ENCODE results near the gene PAX5. TPM values are rescaled to one million over a fixed set of nuclear protein-coding genes. Genes with fewer than 3 reads are reported as not detected.
A peak's percentile ranks its signal among the peaks of the same experiment; 100 is the strongest.

The PAX5 gene
- total RNA-seq, 1 experiment from 2014 or later, result 0.39 TPM

GRCh38 chr9:36911037-36911436 is 123.0 kb downstream of the PAX5 start:
- H3K9me3 Mint-ChIP-seq, result no peaks in the 10 kb centered on the region; a peak in 1 of 5 replicates
- peaks cover 5% of the 10 kb centered on the region for H3K27me3 Mint-ChIP-seq (ENCODE audit: low read depth)
- H3K79me2 ChIP-seq (ENCODE audit: insufficient read depth, low read length), result no peaks in the 10 kb centered on the region
- no peak overlapping the region for H3K9ac ChIP-seq (ENCODE audit: extremely low read depth, insufficient read length, low read length)
- no peaks in the 10 kb centered on the region for H3K79me1 ChIP-seq (ENCODE audit: insufficient read depth, low read depth, low read length, poor library complexity, severe bottlenecking)
- no peak overlapping the region for H3K56ac ChIP-seq (ENCODE audit: insufficient read length, low read depth, low read length)
- no peak overlapping the region for H4K5ac ChIP-seq (ENCODE audit: insufficient read length, low read depth, low read length)
- no peak overlapping the region for H2BK12ac ChIP-seq (ENCODE audit: insufficient read length, low read depth, low read length)
- no peaks in the 10 kb centered on the region for H4K20me1 ChIP-seq (ENCODE audit: control insufficient read depth, insufficient read depth, insufficient read length)
- no peaks in the 10 kb centered on the region for H3K4me1 ChIP-seq (ENCODE audit: insufficient read depth, low read length)
- H2BK20ac ChIP-seq (ENCODE audit: low read depth, low read length, poor library complexity, severe bottlenecking), result no peak overlapping the region
- H3K23ac ChIP-seq (ENCODE audit: insufficient read length, low read depth, low read length), result no peak overlapping the region
- no peak overlapping the region for H3K27ac Mint-ChIP-seq
- no peak overlapping the region for H2BK15ac ChIP-seq (ENCODE audit: low read depth, low read length)
- no CpG with 5 or more reads among the region's 6 CpGs for WGBS (ENCODE audit: extremely low coverage, insufficient read length, low lambda C conversion rate)
- H2BK5ac ChIP-seq (ENCODE audit: insufficient read length, low read length), result no peak overlapping the region
- H3K27me3 ChIP-seq (ENCODE audit: insufficient read depth, low read length), result no peaks in the 10 kb centered on the region
- H3T11ph ChIP-seq (ENCODE audit: low read length), result no peak overlapping the region
- no peak for DNase-seq
- TF ChIP-seq, protein P1, sequence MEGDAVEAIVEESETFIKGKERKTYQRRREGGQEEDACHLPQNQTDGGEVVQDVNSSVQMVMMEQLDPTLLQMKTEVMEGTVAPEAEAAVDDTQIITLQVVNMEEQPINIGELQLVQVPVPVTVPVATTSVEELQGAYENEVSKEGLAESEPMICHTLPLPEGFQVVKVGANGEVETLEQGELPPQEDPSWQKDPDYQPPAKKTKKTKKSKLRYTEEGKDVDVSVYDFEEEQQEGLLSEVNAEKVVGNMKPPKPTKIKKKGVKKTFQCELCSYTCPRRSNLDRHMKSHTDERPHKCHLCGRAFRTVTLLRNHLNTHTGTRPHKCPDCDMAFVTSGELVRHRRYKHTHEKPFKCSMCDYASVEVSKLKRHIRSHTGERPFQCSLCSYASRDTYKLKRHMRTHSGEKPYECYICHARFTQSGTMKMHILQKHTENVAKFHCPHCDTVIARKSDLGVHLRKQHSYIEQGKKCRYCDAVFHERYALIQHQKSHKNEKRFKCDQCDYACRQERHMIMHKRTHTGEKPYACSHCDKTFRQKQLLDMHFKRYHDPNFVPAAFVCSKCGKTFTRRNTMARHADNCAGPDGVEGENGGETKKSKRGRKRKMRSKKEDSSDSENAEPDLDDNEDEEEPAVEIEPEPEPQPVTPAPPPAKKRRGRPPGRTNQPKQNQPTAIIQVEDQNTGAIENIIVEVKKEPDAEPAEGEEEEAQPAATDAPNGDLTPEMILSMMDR (conservative IDR thresholded peaks at IDR 0.05), result peak; percentile 40; the same call in 2 of the 3 replicates
- H3K4me2 ChIP-seq (ENCODE audit: insufficient read depth, insufficient read length, low read length), result no peak overlapping the region
- H3K23me2 ChIP-seq (ENCODE audit: insufficient read length, low read depth, low read length, poor library complexity, severe bottlenecking), result no peaks in the 10 kb centered on the region
- H4K91ac ChIP-seq (ENCODE audit: insufficient read length, low read depth, low read length), result no peak overlapping the region
- H4K8ac ChIP-seq (replicated peaks; ENCODE audit: insufficient read length, low read depth, low read length), result no peak overlapping the region
- no peak overlapping the region for H2AFZ ChIP-seq (ENCODE audit: low read length)
- no peak overlapping the region for H3K4ac ChIP-seq (ENCODE audit: low read depth, low read length)
- peaks cover 16 to 35% of the 10 kb centered on the region in 2 experiments for H3K4me1 Mint-ChIP-seq
- no peaks in the 10 kb centered on the region for H3K9me3 ChIP-seq (ENCODE audit: control insufficient read depth, low read depth, low read length)
- H2BK120ac ChIP-seq (ENCODE audit: low read depth, low read length, poor library complexity, severe bottlenecking), result no peak overlapping the region
- no peaks in the 10 kb centered on the region for H3K36me3 Mint-ChIP-seq (ENCODE audit: insufficient read depth in 1 of 3, low read depth in 3 of 3)
- no peak overlapping the region for H3K4me3 Mint-ChIP-seq
- H3K14ac ChIP-seq (ENCODE audit: insufficient read depth, low read length), result no peak overlapping the region
- no peak overlapping the region for H2AK5ac ChIP-seq (ENCODE audit: insufficient read length, low read length)
- no peak overlapping the region for H3K18ac ChIP-seq (ENCODE audit: insufficient read length, low read depth, low read length)
- no peak overlapping the region for H3K27ac ChIP-seq (ENCODE audit: insufficient read length, low read depth, low read length)
